Activated T-cell treated with anti-CD3 and anti-CD28 coated beads, Interleukin-2, amount 50 U/mL, for 48 hours (primary cell): ENCODE measurements around the gene LRRC41.
A peak's percentile ranks its signal among the peaks of the same experiment; 100 is the strongest.
"Not testable (repeated sequence)": the region's sequence is repeated elsewhere in the genome, so short reads cannot be mapped to it uniquely, and the experiment has no call there.

Experiments used
- DNase-seq, 2 experiments: peaks; one replicate each; pipeline ENCODE4 v3.0.0-alpha.2; 2020

Gene LRRC41

GRCh38 chr1:46303038-46303871 is at the start of gene LRRC41, which contains the start of gene UQCRH:
Gene LRRC41 (minus strand): TSS chr1:46303616. CDS start chr1:46303322, 294 bp downstream.
Gene UQCRH (plus strand): TSS chr1:46303698. CDS start chr1:46303767, 69 bp downstream.
- DNase-seq, result peak; percentile 97

- DNase-seq, result no peak
These were observed 48.9 kb upstream of the LRRC41 start for GRCh38 chr1:46352363-46352762.

- DNase-seq, result no peak
These were observed 41.9 kb upstream of the LRRC41 start for GRCh38 chr1:46345281-46345680.

- no peak for DNase-seq
These were observed 41.1 kb upstream of the LRRC41 start for GRCh38 chr1:46344481-46344880.

GRCh38 chr1:46343705-46344104 is 40.3 kb upstream of the LRRC41 start:
- no peak for DNase-seq

- no peak for DNase-seq
These were observed 39.9 kb upstream of the LRRC41 start for GRCh38 chr1:46343351-46343695.

- DNase-seq, result no peak
These were observed 39.4 kb upstream of the LRRC41 start for GRCh38 chr1:46342677-46343350.

GRCh38 chr1:46342084-46342656 is 38.8 kb upstream of the LRRC41 start:
- peak in 1 of 2 experiments; percentile 26 for DNase-seq

- DNase-seq, result peak in 1 of 2 experiments; percentile 22
These were observed 38.0 kb upstream of the LRRC41 start for GRCh38 chr1:46341222-46342083.

GRCh38 chr1:46340404-46341221 is 37.2 kb upstream of the LRRC41 start, which contains the start of gene NSUN4:
Gene NSUN4 (plus strand): TSS chr1:46340807. CDS start chr1:46340827, 20 bp downstream.
- peak; percentile 90 to 91 for DNase-seq

GRCh38 chr1:46337409-46337808 is 34.0 kb upstream of the LRRC41 start:
- DNase-seq, result not testable (repeated sequence)

GRCh38 chr1:46335081-46335480 is 31.7 kb upstream of the LRRC41 start:
- no peak for DNase-seq

GRCh38 chr1:46334030-46334384 is 30.6 kb upstream of the LRRC41 start:
- DNase-seq, result no peak

GRCh38 chr1:46333300-46334029 is 30.0 kb upstream of the LRRC41 start:
- DNase-seq, result no peak

- DNase-seq, result not testable (repeated sequence)
These were observed 28.5 kb upstream of the LRRC41 start for GRCh38 chr1:46331786-46332540.

- not testable (repeated sequence) for DNase-seq
These were observed 27.0 kb upstream of the LRRC41 start for GRCh38 chr1:46330381-46330780.

- not testable (repeated sequence) for DNase-seq
These were observed 26.4 kb upstream of the LRRC41 start for GRCh38 chr1:46329807-46330206.

GRCh38 chr1:46328182-46328581 is 24.8 kb upstream of the LRRC41 start:
- not testable (repeated sequence) for DNase-seq

GRCh38 chr1:46325285-46326076 is 22.1 kb upstream of the LRRC41 start:
- not testable (repeated sequence) for DNase-seq
